ENCODE measurements around the gene GINS3.

The GINS3 gene

GRCh38 chr16:58367252-58367651 is 25.0 kb upstream of the GINS3 start:
- TF ChIP-seq POLR2A (IDR thresholded peaks at IDR 0.05; ENCODE audit: extremely low read depth, insufficient read length) (no peak), MYC (IDR thresholded peaks at IDR 0.05; ENCODE audit: low read depth, low read length) (no peak), CTCF (IDR thresholded peaks at IDR 0.05; ENCODE audit: low read depth, low read length) (no peak)
- TF ChIP-seq, protein P1, sequence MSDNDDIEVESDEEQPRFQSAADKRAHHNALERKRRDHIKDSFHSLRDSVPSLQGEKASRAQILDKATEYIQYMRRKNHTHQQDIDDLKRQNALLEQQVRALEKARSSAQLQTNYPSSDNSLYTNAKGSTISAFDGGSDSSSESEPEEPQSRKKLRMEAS (IDR thresholded peaks at IDR 0.05; ENCODE audit: low read depth, low read length): no peak
- no peak overlapping the region for H3K4me3 ChIP-seq (ENCODE audit: low read depth, low read length)
- no peak for DNase-seq (ENCODE audit: low read depth)

DNA sequence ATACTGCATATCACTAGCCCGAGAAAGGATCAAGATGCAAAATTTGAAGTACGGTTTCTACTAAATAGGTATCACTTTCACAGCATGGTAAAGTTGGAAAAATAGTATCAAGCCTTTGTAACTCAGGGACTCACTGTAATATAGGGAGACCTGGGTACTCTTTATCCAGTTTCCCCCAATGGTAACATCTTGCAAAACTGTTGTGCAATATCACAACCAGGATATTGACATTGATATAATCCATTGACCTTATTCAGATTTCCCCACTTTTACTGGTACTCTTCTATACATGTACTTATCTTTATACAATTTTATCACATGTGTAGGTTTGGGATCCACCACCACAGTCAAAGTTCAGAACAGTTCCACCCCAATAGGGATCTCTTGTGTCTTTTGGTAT is 20.4 kb upstream of the GINS3 start:
- no peak for DNase-seq (ENCODE audit: low read depth)
- no peak overlapping the region for H3K4me3 ChIP-seq (ENCODE audit: low read depth, low read length)
- TF ChIP-seq POLR2A (IDR thresholded peaks at IDR 0.05; ENCODE audit: extremely low read depth, insufficient read length) (no peak), MYC (IDR thresholded peaks at IDR 0.05; ENCODE audit: low read depth, low read length) (no peak), CTCF (IDR thresholded peaks at IDR 0.05; ENCODE audit: low read depth, low read length) (no peak)
- TF ChIP-seq, protein P1 (IDR thresholded peaks at IDR 0.05; ENCODE audit: low read depth, low read length): no peak

- no peak for DNase-seq (ENCODE audit: low read depth)
- H3K4me3 ChIP-seq (ENCODE audit: low read depth, low read length): no peak overlapping the region
- TF ChIP-seq CTCF (IDR thresholded peaks at IDR 0.05; ENCODE audit: low read depth, low read length) (no peak), POLR2A (IDR thresholded peaks at IDR 0.05; ENCODE audit: extremely low read depth, insufficient read length) (no peak), MYC (IDR thresholded peaks at IDR 0.05; ENCODE audit: low read depth, low read length) (no peak)
- TF ChIP-seq, protein P1 (IDR thresholded peaks at IDR 0.05; ENCODE audit: low read depth, low read length): no peak
These were observed 16.9 kb upstream of the GINS3 start for GRCh38 chr16:58375386-58375785.

DNA sequence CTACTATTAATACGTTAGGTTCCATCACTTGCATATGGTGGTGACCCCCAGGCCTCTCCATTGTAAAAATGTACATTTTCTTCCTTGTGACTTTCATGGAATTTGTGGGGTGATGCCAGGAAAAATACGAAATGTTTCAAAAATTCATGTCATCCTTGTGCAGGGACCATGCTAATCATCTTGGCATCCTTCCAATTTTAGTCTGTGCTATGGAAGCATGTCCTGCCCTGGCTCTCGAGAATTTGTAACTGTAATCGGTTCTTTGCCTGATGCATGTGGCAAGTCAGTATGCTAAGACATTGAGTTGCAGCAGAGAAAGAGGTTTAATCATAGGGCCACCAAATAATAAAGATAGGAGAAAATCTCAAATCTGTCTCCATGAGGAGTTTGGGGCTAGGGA is 14.3 kb upstream of the GINS3 start:
- DNase-seq (ENCODE audit: low read depth): no peak
- TF ChIP-seq, protein P1 (IDR thresholded peaks at IDR 0.05; ENCODE audit: low read depth, low read length): no peak
- TF ChIP-seq POLR2A (IDR thresholded peaks at IDR 0.05; ENCODE audit: extremely low read depth, insufficient read length) (no peak), MYC (IDR thresholded peaks at IDR 0.05; ENCODE audit: low read depth, low read length) (no peak), CTCF (IDR thresholded peaks at IDR 0.05; ENCODE audit: low read depth, low read length) (no peak)
- H3K4me3 ChIP-seq (ENCODE audit: low read depth, low read length): no peak overlapping the region

DNA sequence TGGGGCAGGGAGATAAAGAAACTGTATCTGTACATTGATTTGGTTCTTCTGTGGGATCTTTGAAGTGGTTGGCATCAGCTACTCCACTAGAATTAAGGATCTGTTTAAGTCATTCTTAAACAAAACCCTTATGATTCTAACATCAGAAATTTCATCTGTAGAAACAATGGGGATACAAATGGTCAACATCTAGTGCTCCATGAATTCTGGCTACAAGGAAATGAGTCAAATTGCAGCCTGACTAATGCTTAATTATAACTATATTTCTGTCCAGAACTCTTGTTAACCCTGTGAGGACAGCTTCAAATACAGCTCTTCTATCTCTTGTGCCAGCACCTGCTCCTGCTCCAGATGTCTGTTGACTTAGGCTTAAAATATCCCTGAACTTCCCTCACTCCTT is 13.9 kb upstream of the GINS3 start:
- H3K4me3 ChIP-seq (ENCODE audit: low read depth, low read length): no peak overlapping the region
- no peak for TF ChIP-seq POLR2A (IDR thresholded peaks at IDR 0.05; ENCODE audit: extremely low read depth, insufficient read length)
- TF ChIP-seq CTCF (IDR thresholded peaks at IDR 0.05; ENCODE audit: low read depth, low read length): no peak
- TF ChIP-seq, protein P1 (IDR thresholded peaks at IDR 0.05; ENCODE audit: low read depth, low read length): no peak
- no peak for TF ChIP-seq MYC (IDR thresholded peaks at IDR 0.05; ENCODE audit: low read depth, low read length)
- DNase-seq (ENCODE audit: low read depth): no peak

GRCh38 chr16:58379736-58380135 is 12.5 kb upstream of the GINS3 start:
- no peak for DNase-seq (ENCODE audit: low read depth)
- no peak for TF ChIP-seq POLR2A (IDR thresholded peaks at IDR 0.05; ENCODE audit: extremely low read depth, insufficient read length)
- no peak for TF ChIP-seq MYC (IDR thresholded peaks at IDR 0.05; ENCODE audit: low read depth, low read length)
- TF ChIP-seq CTCF (IDR thresholded peaks at IDR 0.05; ENCODE audit: low read depth, low read length): no peak
- TF ChIP-seq, protein P1 (IDR thresholded peaks at IDR 0.05; ENCODE audit: low read depth, low read length): no peak
- H3K4me3 ChIP-seq (ENCODE audit: low read depth, low read length): no peak overlapping the region
